GM23248 (cell line): ENCODE results near the gene PRKCQ. TPM values are rescaled to one million over a fixed set of nuclear protein-coding genes. Genes with fewer than 3 reads are reported as not detected.

Experiments used
- DNase-seq: peaks from one replicate; pipeline ENCODE4 v3.0.0-alpha.2; 2015
- H2AFZ ChIP-seq: fragments of 200-600 bp; sonication (generic); 2 replicates; pipeline ENCODE4 v1.6.1; 2016; ENCODE audit warnings: antibody characterized with exemption
- H3F3A ChIP-seq: fragments of 200-600 bp; sonication (generic); 2 replicates; pipeline ENCODE4 v1.6.1; 2016; ENCODE audit warnings: mild to moderate bottlenecking, antibody characterized with exemption, mixed run types; ENCODE audit not compliant: insufficient read depth
- H3K27ac ChIP-seq: fragments of 200-600 bp; sonication (generic); 2 replicates; pipeline ENCODE4 v1.5.1; 2016; ENCODE audit warnings: mild to moderate bottlenecking
- H3K27me3 ChIP-seq: fragments of 200-600 bp; sonication (generic); replicated peaks from 2 replicates; pipeline ENCODE4 v1.6.1; 2016; ENCODE audit warnings: mild to moderate bottlenecking; ENCODE audit not compliant: insufficient read depth
- H3K36me3 ChIP-seq: fragments of 200-600 bp; sonication (generic); 2 replicates; pipeline ENCODE4 v1.6.1; 2016; ENCODE audit warnings: low read depth, mild to moderate bottlenecking
- H3K4me1 ChIP-seq: fragments of 200-600 bp; sonication (generic); 2 replicates; pipeline ENCODE4 v1.6.1; 2016; ENCODE audit warnings: mild to moderate bottlenecking; ENCODE audit not compliant: insufficient read depth
- H3K4me2 ChIP-seq: fragments of 200-600 bp; sonication (generic); one replicate; pipeline ENCODE4 v1.6.1; 2016; ENCODE audit warnings: mild to moderate bottlenecking; ENCODE audit not compliant: unreplicated experiment
- H3K4me3 ChIP-seq: fragments of 200-600 bp; sonication (generic); 2 replicates; pipeline ENCODE4 v1.5.1; 2016; ENCODE audit warnings: mild to moderate bottlenecking
- H3K79me2 ChIP-seq: fragments of 200-600 bp; sonication (generic); 2 replicates; pipeline ENCODE4 v1.6.1; 2016; ENCODE audit warnings: mild to moderate bottlenecking; ENCODE audit not compliant: insufficient read depth
- H3K9ac ChIP-seq: fragments of 200-600 bp; sonication (generic); 2 replicates; pipeline ENCODE4 v1.6.1; 2016; ENCODE audit warnings: mild to moderate bottlenecking
- H3K9me2 ChIP-seq: fragments of 200-600 bp; sonication (generic); 2 replicates; pipeline ENCODE4 v1.6.1; 2016; ENCODE audit warnings: mixed run types, mild to moderate bottlenecking, moderate library complexity; ENCODE audit not compliant: insufficient read depth
- H3K9me3 ChIP-seq: fragments of 200-600 bp; sonication (generic); one replicate; pipeline ENCODE4 v1.6.1; 2017; ENCODE audit warnings: low read depth
- H4K20me1 ChIP-seq: fragments of 200-600 bp; sonication (generic); 2 replicates; pipeline ENCODE4 v1.6.0; 2016; ENCODE audit not compliant: insufficient read depth
- EZH2 ChIP-seq: fragments of 200-600 bp; sonication (generic); IDR thresholded peaks from 2 replicates; pipeline ENCODE4 v1.6.1; 2018; ENCODE audit warnings: antibody characterized with exemption, mild to moderate bottlenecking; ENCODE audit not compliant: insufficient read depth, poor library complexity, severe bottlenecking
- EZH2phosphoT487 ChIP-seq: fragments of 200-600 bp; sonication (generic); IDR thresholded peaks from 2 replicates; pipeline ENCODE4 v1.6.1; 2018; ENCODE audit warnings: antibody characterized with exemption, moderate library complexity, mild to moderate bottlenecking, low read depth; ENCODE audit not compliant: insufficient read depth
- WGBS, 2 experiments: methylation state at CpG; one replicate each; pipeline ENCODE4 v1.1.6; 2015 to 2017; ENCODE audit warnings: low lambda C conversion rate in 2 of 2, low coverage in 1 of 2; ENCODE audit errors: missing lambda C conversion rate in 2 of 2; 5-methylcytosine and 5-hydroxymethylcytosine counted together
- in situ Hi-C: fragments of 300-500 bp; cut with MboI; formaldehyde crosslinking; loops from 2 replicates; pipeline ENCODE4 v1.15.0; 2020
- polyA plus RNA-seq: library from polyadenylated mRNA; unstranded; fragments of >200 nt; fragmentation: Nextera tagmentation; extraction: Ambion mirVana; gene quantifications from 2 replicates; pipeline ENCODE4 v1.2.1, GENCODE V29; 2016
- total RNA-seq: library from RNA; depleted of rRNA; stranded (reverse); fragments of >200 nt; shearing (Covaris generic); gene quantifications from 2 replicates; pipeline ENCODE4 v1.2.3, GENCODE V29; 2014

Gene PRKCQ
- total and polyA plus RNA-seq, 2 experiments from 2014 or later = not detected

GRCh38 chr10:6567203-6567703 is 12.8 kb downstream of the PRKCQ start:
- no peaks in the 10 kb centered on the region for H3K36me3 ChIP-seq
- no peak overlapping the region for H3K4me2 ChIP-seq
- in situ Hi-C loops = no loop called here
- TF ChIP-seq EZH2 = no peak
- no peak for TF ChIP-seq EZH2phosphoT487
- 47 to 55% methylated on average over 5 of the region's 5 CpGs for WGBS, 2 experiments
- no peak overlapping the region for H2AFZ ChIP-seq
- H3F3A ChIP-seq = no peaks in the 10 kb centered on the region
- H3K79me2 ChIP-seq = no peaks in the 10 kb centered on the region
- DNase-seq = no peak
- peaks cover 8% of the 10 kb centered on the region; the same call in 1 of the 2 replicates for H3K27me3 ChIP-seq
- no peaks in the 10 kb centered on the region for H3K9me2 ChIP-seq
- H3K4me3 ChIP-seq = no peak overlapping the region
- H3K9ac ChIP-seq = no peak overlapping the region
- H3K27ac ChIP-seq = no peak overlapping the region
- no peaks in the 10 kb centered on the region for H3K9me3 ChIP-seq
- H3K4me1 ChIP-seq = no peaks in the 10 kb centered on the region
- no peaks in the 10 kb centered on the region for H4K20me1 ChIP-seq

GRCh38 chr10:6565588-6565987 is 14.5 kb downstream of the PRKCQ start:
- no peaks in the 10 kb centered on the region for H3K36me3 ChIP-seq
- no peak overlapping the region for H3K27ac ChIP-seq
- H3K9me2 ChIP-seq = no peaks in the 10 kb centered on the region
- H3K4me1 ChIP-seq = no peaks in the 10 kb centered on the region
- no peak for DNase-seq
- no peak overlapping the region for H3K9ac ChIP-seq
- TF ChIP-seq EZH2phosphoT487 = no peak
- no peak for TF ChIP-seq EZH2
- no peaks in the 10 kb centered on the region for H3F3A ChIP-seq
- H2AFZ ChIP-seq = no peak overlapping the region
- peaks cover 6% of the 10 kb centered on the region for H3K27me3 ChIP-seq
- in situ Hi-C loops = no loop called here
- no peak overlapping the region for H3K4me2 ChIP-seq
- H3K4me3 ChIP-seq = no peak overlapping the region
- H3K9me3 ChIP-seq = no peaks in the 10 kb centered on the region
- no peaks in the 10 kb centered on the region for H3K79me2 ChIP-seq
- H4K20me1 ChIP-seq = no peaks in the 10 kb centered on the region
- WGBS, 2 experiments = 7 to 10% methylated on average over 4 of the region's 4 CpGs

GRCh38 chr10:6564367-6564766 is 15.7 kb downstream of the PRKCQ start:
- Histone ChIP-seq H3K36me3 (no peaks in the 10 kb centered on the region), H3K4me2 (no peak overlapping the region), H3K4me1 (no peaks in the 10 kb centered on the region), H3K9me3 (no peaks in the 10 kb centered on the region), H3K79me2 (no peaks in the 10 kb centered on the region), H3K27ac (no peak overlapping the region), H3K9me2 (no peaks in the 10 kb centered on the region), H3K9ac (no peak overlapping the region), H4K20me1 (no peaks in the 10 kb centered on the region), H2AFZ (no peak overlapping the region), H3K4me3 (no peak overlapping the region), H3K27me3 (peaks cover 6% of the 10 kb centered on the region), H3F3A (no peaks in the 10 kb centered on the region)
- no peak for DNase-seq
- in situ Hi-C loops = no loop called here
- WGBS, 2 experiments = 26 to 28% methylated on average over 5 of the region's 5 CpGs
- TF ChIP-seq EZH2phosphoT487 (no peak), EZH2 (no peak)

- no peak overlapping the region for H3K4me3 ChIP-seq
- H3K9me3 ChIP-seq = no peaks in the 10 kb centered on the region
- no peaks in the 10 kb centered on the region for H3K9me2 ChIP-seq
- TF ChIP-seq EZH2 = no peak
- TF ChIP-seq EZH2phosphoT487 = no peak
- no peak overlapping the region for H3K9ac ChIP-seq
- no peaks in the 10 kb centered on the region for H4K20me1 ChIP-seq
- peaks cover 6% of the 10 kb centered on the region for H3K27me3 ChIP-seq
- H3F3A ChIP-seq = no peaks in the 10 kb centered on the region
- WGBS, 2 experiments = 29 to 37% methylated on average over 6 of the region's 6 CpGs
- no peaks in the 10 kb centered on the region for H3K79me2 ChIP-seq
- no peaks in the 10 kb centered on the region for H3K4me1 ChIP-seq
- no peak overlapping the region for H3K27ac ChIP-seq
- no peak overlapping the region for H2AFZ ChIP-seq
- DNase-seq = no peak
- H3K4me2 ChIP-seq = no peak overlapping the region
- in situ Hi-C loops = no loop called here
- no peaks in the 10 kb centered on the region for H3K36me3 ChIP-seq
These were observed 16.3 kb downstream of the PRKCQ start for GRCh38 chr10:6563731-6564130.

GRCh38 chr10:6563075-6563474 is 17.0 kb downstream of the PRKCQ start:
- 42% methylated on average over 7 of the region's 7 CpGs for WGBS, 2 experiments

More at GRCh38 chr10:6563075-6563474, 17.0 kb downstream of the PRKCQ start:
- Histone ChIP-seq H4K20me1 (no peaks in the 10 kb centered on the region), H2AFZ (no peak overlapping the region), H3K9me2 (no peaks in the 10 kb centered on the region), H3K79me2 (no peaks in the 10 kb centered on the region), H3F3A (no peaks in the 10 kb centered on the region), H3K9me3 (no peaks in the 10 kb centered on the region), H3K9ac (no peak overlapping the region), H3K4me2 (no peak overlapping the region), H3K4me3 (no peak overlapping the region), H3K27me3 (peaks cover 6% of the 10 kb centered on the region), H3K27ac (no peak overlapping the region), H3K36me3 (no peaks in the 10 kb centered on the region), H3K4me1 (no peaks in the 10 kb centered on the region)
- in situ Hi-C loops = no loop called here
- TF ChIP-seq EZH2 (no peak), EZH2phosphoT487 (no peak)
- DNase-seq = no peak
